GM12878 (cell line): Measurements from ENCODE around the gene ARID4B. TPM values are rescaled to one million over a fixed set of nuclear protein-coding genes. Genes with fewer than 3 reads are reported as not detected.

Experiments used
- ATAC-seq: fragments of 200-7000 bp; cut with Tn5 transposase; 3 replicates; pipeline ENCODE4 v1.9.1; 2020; ENCODE audit warnings: mild to moderate bottlenecking, moderate library complexity
- BruUV-seq: library from RNA; stranded (reverse); fragments of 400-500 nt; replicated peaks from 2 replicates; lab custom pipeline; 2021; lab: Mats Ljungman, UMichigan
- CTCF ChIA-PET: fragments of 300-600 bp; sonication (Branson Sonifier 250); formaldehyde crosslinking; extraction: SDS; loops from one replicate; lab custom pipeline; 2021; ENCODE audit warnings: inconsistent platforms; lab: Yijun Ruan, JAX
- POLR2A ChIA-PET: fragments of 350-600 bp; formaldehyde crosslinking; extraction: SDS; loops from one replicate; lab custom pipeline; 2021; ENCODE audit warnings: inconsistent platforms; lab: Charles Lee
- RAD21 ChIA-PET: fragments of 300-600 bp; sonication (Branson Sonifier 250); formaldehyde crosslinking; loops from one replicate; lab custom pipeline; 2023; ENCODE audit warnings: antibody characterized with exemption; ENCODE audit not compliant: unreplicated experiment; lab: Charles Lee
- SMC1A ChIA-PET: fragments of 300-600 bp; sonication (Branson Sonifier 250); formaldehyde crosslinking; loops from one replicate; lab custom pipeline; 2023; ENCODE audit not compliant: unreplicated experiment, uncharacterized antibody; lab: Charles Lee
- DNase-seq: peaks from one replicate; pipeline ENCODE4 v3.0.0-alpha.2; 2011; ENCODE audit warnings: low read depth, low spot score
- FAIRE-seq: peaks from 3 replicates; lab custom pipeline; 2011; peaks lifted over from hg19 to GRCh38; lab: Jason Lieb, UNC
- H2AFZ ChIP-seq: 2 replicates; pipeline ENCODE4 v1.6.0; 2011; ENCODE audit warnings: low read depth, low read length, control low read depth; ENCODE audit not compliant: control insufficient read depth
- H3K27ac ChIP-seq: 2 replicates; pipeline ENCODE4 v1.5.1; 2011; ENCODE audit warnings: control low read depth; ENCODE audit not compliant: control insufficient read depth, insufficient read depth
- H3K27me3 ChIP-seq, 2 experiments: replicated peaks in 1 of 2; 2 replicates each; pipeline versions ENCODE4 v1.6.0 to v1.6.1; 2011; ENCODE audit warnings: low read length in 1 of 2; ENCODE audit not compliant: control insufficient read depth in 2 of 2, insufficient read depth in 2 of 2
- H3K36me3 ChIP-seq, 2 experiments: 2 replicates each; pipeline ENCODE4 v1.5.1; 2011; ENCODE audit warnings: low read length in 1 of 2; ENCODE audit not compliant: control insufficient read depth in 2 of 2, insufficient read depth in 2 of 2
- H3K4me1 ChIP-seq: 2 replicates; pipeline ENCODE4 v1.6.1; 2011; ENCODE audit warnings: mild to moderate bottlenecking, low read length, moderate library complexity, mixed read lengths; ENCODE audit not compliant: control insufficient read depth, insufficient read depth
- H3K4me2 ChIP-seq: 2 replicates; pipeline ENCODE4 v1.6.0; 2011; ENCODE audit warnings: control low read depth; ENCODE audit not compliant: control insufficient read depth, insufficient read depth
- H3K4me3 ChIP-seq: fragments of 200-600 bp; sonication (generic); 2 replicates; pipeline ENCODE4 v1.5.1; 2016
- H3K79me2 ChIP-seq: 2 replicates; pipeline ENCODE4 v1.6.0; 2011; ENCODE audit warnings: low read length; ENCODE audit not compliant: control insufficient read depth, insufficient read depth
- H3K9ac ChIP-seq: 2 replicates; pipeline ENCODE4 v1.8.0; 2011; ENCODE audit warnings: low read length, control low read depth, mixed read lengths; ENCODE audit not compliant: control insufficient read depth, insufficient read depth
- H3K9me3 ChIP-seq: replicated peaks from 3 replicates; pipeline ENCODE4 v1.5.1; 2011; ENCODE audit warnings: mild to moderate bottlenecking, low read length; ENCODE audit not compliant: control insufficient read depth, insufficient read depth
- H4K20me1 ChIP-seq: 2 replicates; pipeline ENCODE4 v1.6.0; 2011; ENCODE audit not compliant: control insufficient read depth, insufficient read depth
- BCL11A ChIP-seq: IDR thresholded peaks from 2 replicates; pipeline ENCODE4 v1.6.1; 2011; ENCODE audit warnings: low read depth, low read length
- CEBPZ ChIP-seq: fragments of 150-350 bp; IDR thresholded peaks from 2 replicates; pipeline ENCODE4 v1.6.1; 2016; ENCODE audit warnings: low read depth, low read length
- CREM ChIP-seq: IDR thresholded peaks from 2 replicates; pipeline ENCODE4 v1.6.1; 2014; ENCODE audit warnings: antibody characterized with exemption, low read depth
- EGR1 ChIP-seq, 2 experiments: IDR thresholded peaks; 1 replicate in 1 of 2; 2 replicates in 1 of 2; pipeline ENCODE4 v1.6.1; 2011 to 2012; ENCODE audit warnings: low read depth in 2 of 2, low read length in 2 of 2, borderline replicate concordance in 1 of 2, mild to moderate bottlenecking in 1 of 2, moderate library complexity in 1 of 2
- FOXK2 ChIP-seq: fragments of 450-650 bp; IDR thresholded peaks from 2 replicates; pipeline ENCODE4 v1.6.1; 2017; ENCODE audit warnings: mild to moderate bottlenecking, moderate library complexity
- IKZF2 ChIP-seq, 2 experiments: fragments of 450-650 bp; IDR thresholded peaks; 2 replicates each; pipeline ENCODE4 v1.6.1; 2017; ENCODE audit warnings: mild to moderate bottlenecking in 2 of 2, moderate library complexity in 2 of 2
- WRNIP1 ChIP-seq: IDR thresholded peaks from 2 replicates; pipeline ENCODE4 v1.6.1; 2011; ENCODE audit warnings: low read depth, low read length, improper control_type of control experiment, borderline replicate concordance
- ZBTB4 ChIP-seq: fragments of 450-650 bp; formaldehyde crosslinking; IDR thresholded peaks from 2 replicates; pipeline ENCODE4 v1.4.0; 2022; ENCODE audit warnings: mild to moderate bottlenecking, moderate library complexity
- in situ Hi-C: fragments of 300-500 bp; cut with MboI; formaldehyde crosslinking; loops from 9 replicates; pipeline ENCODE4 v1.14.3; 2018; ENCODE audit warnings: mixed read lengths
- intact Hi-C: fragments of 100-400 bp; cut with micrococcal nuclease; formaldehyde crosslinking; loops from one replicate; pipeline ENCODE4 v1.14.2; 2022; ENCODE audit not compliant: unreplicated experiment
- polyA plus RNA-seq, 11 experiments: library from polyadenylated mRNA; depleted of rRNA in 4 of 11; unstranded in 6 of 11; stranded (reverse) in 5 of 11; fragments of >200 nt; fragmentation: Nextera tagmentation in 4 of 11; fragmentation: Illumina TruSeq in 1 of 11; extraction: Ambion mirVana in 4 of 11; extraction: Trizol in 1 of 11; gene quantifications; 1 replicate in 1 of 11; 2 replicates in 10 of 11; pipeline versions ENCODE4 v1.2.1 to v1.2.3, GENCODE V29; 2011 to 2016; ENCODE audit warnings: inconsistent platforms in 2 of 11, missing spikeins in 2 of 11, low read depth in 1 of 11
- total RNA-seq, 4 experiments: library from RNA; depleted of rRNA in 3 of 4; stranded (reverse); fragments of >200 nt in 3 of 4; fragmentation: Illumina TruSeq in 1 of 4; extraction: Trizol in 1 of 4; gene quantifications; 2 replicates each; pipeline versions ENCODE4 v1.2.1 to v1.2.3, GENCODE V29; 2013 to 2021
- TF ChIP-seq, protein P1 (sequence below): fragments of 450-650 bp; conservative IDR thresholded peaks from 2 replicates; pipeline ENCODE4 v1.6.1; 2017; ENCODE audit warnings: mild to moderate bottlenecking, moderate library complexity

The ARID4B gene
- total and polyA plus RNA-seq, 10 of the 15 experiments (the other 5 are each of a cell fraction or from before 2014, with no cell fraction given), result 13.6 to 39.1 (median 28.0) TPM

- TF ChIP-seq ZBTB4, result no peak
- no peak for TF ChIP-seq IKZF2 (IDR thresholded peaks at IDR 0.05)
- no peak for TF ChIP-seq CEBPZ
- TF ChIP-seq FOXK2, result no peak
- TF ChIP-seq, all 136 proteins: peak for 0
Measured at GRCh38 chr1:235272851-235273250, 55.1 kb downstream of the ARID4B start (continued).

DNA sequence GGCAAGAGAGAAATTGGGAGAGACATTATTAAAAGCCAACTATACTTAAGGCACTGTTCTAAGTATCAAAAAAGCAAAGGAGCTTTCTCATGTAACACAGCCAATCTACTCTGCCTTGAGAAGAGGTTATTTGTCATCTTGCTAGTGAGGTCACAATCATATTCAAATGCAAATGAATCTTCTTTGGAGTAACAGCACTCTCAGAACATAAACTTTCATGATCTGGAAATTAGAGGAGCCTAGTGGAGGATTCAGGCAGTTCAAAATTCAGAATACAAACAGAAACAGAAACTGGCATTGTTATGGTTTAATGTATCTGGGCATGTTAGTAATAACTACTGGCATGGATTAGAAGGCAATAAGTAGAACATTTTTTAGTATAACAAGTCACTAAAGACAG is 57.4 kb downstream of the ARID4B start:
- in situ Hi-C loops, result no loop called here
- ATAC-seq, result peak; percentile 76
- H3K79me2 ChIP-seq, result peaks cover 74% of the 10 kb centered on the region
- no peak overlapping the region for H3K9ac ChIP-seq
- no peaks in the 10 kb centered on the region for H3K9me3 ChIP-seq
- H4K20me1 ChIP-seq, result no peaks in the 10 kb centered on the region
- CTCF ChIA-PET, result interaction anchor here (1.2 kb wide), 1 partner anchor 14 kb away, joined by 4 read pairs; no protein-coding TSS in a partner anchor
- peak overlapping the region; percentile 22; the same call in 1 of the 2 replicates for H3K27ac ChIP-seq
- peaks cover 7% of the 10 kb centered on the region for H3K4me1 ChIP-seq
- no peak overlapping the region for H3K4me3 ChIP-seq
- peak; percentile 83 for FAIRE-seq
- intact Hi-C loops, result no loop called here
- SMC1A ChIA-PET, result interaction anchor here (0.9 to 6.9 kb wide), 3 partner anchors 9 to 145 kb away, joined by 3 to 86 read pairs (median 10); no protein-coding TSS in a partner anchor
- no peak overlapping the region for H2AFZ ChIP-seq
- no peaks in the 10 kb centered on the region for H3K36me3 ChIP-seq
- no TSS peak for BruUV-seq
- RAD21 ChIA-PET, result interaction anchor here (1.0 kb wide), 1 partner anchor 18 kb away, joined by 4 read pairs; no protein-coding TSS in a partner anchor
- H3K27me3 ChIP-seq, result no peaks in the 10 kb centered on the region
- POLR2A ChIA-PET, result interaction anchor here (0.7 kb wide), 1 partner anchor 9 kb away, joined by 3 read pairs; no protein-coding TSS in a partner anchor
- H3K4me2 ChIP-seq, result peak overlapping the region; percentile 38; the same call in 1 of the 2 replicates
- DNase-seq, result no peak
- TF ChIP-seq, protein P1, sequence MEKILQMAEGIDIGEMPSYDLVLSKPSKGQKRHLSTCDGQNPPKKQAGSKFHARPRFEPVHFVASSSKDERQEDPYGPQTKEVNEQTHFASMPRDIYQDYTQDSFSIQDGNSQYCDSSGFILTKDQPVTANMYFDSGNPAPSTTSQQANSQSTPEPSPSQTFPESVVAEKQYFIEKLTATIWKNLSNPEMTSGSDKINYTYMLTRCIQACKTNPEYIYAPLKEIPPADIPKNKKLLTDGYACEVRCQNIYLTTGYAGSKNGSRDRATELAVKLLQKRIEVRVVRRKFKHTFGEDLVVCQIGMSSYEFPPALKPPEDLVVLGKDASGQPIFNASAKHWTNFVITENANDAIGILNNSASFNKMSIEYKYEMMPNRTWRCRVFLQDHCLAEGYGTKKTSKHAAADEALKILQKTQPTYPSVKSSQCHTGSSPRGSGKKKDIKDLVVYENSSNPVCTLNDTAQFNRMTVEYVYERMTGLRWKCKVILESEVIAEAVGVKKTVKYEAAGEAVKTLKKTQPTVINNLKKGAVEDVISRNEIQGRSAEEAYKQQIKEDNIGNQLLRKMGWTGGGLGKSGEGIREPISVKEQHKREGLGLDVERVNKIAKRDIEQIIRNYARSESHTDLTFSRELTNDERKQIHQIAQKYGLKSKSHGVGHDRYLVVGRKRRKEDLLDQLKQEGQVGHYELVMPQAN, result no peak
- TF ChIP-seq WRNIP1 (no peak), BCL11A (no peak), EGR1 (IDR thresholded peaks at IDR 0.05; ENCODE audit: borderline replicate concordance in 1 of 2, low read depth in 2 of 2, low read length in 2 of 2) (no peak), CREM (no peak)
